GM12874 (cell line): ENCODE data around the gene ZMIZ1.

Experiments
- TF ChIP-seq, protein P1 (sequence below): IDR thresholded peaks from 2 replicates; pipeline ENCODE4 v1.5.1; 2011; ENCODE audit warnings: low read depth, mild to moderate bottlenecking, control low read depth, low read length, moderate library complexity; ENCODE audit not compliant: insufficient read depth

The ZMIZ1 gene

DNA sequence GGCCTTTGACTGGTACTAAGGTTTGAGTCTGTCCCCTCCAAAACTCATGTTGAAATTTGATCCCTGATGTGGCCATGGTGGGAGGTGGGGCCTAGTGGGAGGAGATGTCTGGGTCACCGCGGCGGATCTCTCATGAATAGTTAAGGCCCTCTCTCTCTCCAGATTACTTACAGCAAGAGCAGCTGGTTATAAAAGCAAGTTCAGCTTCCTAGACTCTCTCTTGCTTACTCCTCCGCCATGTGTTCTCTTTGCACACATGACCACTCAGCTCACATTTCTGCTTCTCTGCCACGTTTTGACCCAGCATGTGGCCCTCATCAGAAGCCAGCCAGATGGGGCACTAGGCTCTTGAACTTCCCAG lies 29.9 kb upstream of the ZMIZ1 start:
- TF ChIP-seq, protein P1, sequence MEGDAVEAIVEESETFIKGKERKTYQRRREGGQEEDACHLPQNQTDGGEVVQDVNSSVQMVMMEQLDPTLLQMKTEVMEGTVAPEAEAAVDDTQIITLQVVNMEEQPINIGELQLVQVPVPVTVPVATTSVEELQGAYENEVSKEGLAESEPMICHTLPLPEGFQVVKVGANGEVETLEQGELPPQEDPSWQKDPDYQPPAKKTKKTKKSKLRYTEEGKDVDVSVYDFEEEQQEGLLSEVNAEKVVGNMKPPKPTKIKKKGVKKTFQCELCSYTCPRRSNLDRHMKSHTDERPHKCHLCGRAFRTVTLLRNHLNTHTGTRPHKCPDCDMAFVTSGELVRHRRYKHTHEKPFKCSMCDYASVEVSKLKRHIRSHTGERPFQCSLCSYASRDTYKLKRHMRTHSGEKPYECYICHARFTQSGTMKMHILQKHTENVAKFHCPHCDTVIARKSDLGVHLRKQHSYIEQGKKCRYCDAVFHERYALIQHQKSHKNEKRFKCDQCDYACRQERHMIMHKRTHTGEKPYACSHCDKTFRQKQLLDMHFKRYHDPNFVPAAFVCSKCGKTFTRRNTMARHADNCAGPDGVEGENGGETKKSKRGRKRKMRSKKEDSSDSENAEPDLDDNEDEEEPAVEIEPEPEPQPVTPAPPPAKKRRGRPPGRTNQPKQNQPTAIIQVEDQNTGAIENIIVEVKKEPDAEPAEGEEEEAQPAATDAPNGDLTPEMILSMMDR = no peak

DNA sequence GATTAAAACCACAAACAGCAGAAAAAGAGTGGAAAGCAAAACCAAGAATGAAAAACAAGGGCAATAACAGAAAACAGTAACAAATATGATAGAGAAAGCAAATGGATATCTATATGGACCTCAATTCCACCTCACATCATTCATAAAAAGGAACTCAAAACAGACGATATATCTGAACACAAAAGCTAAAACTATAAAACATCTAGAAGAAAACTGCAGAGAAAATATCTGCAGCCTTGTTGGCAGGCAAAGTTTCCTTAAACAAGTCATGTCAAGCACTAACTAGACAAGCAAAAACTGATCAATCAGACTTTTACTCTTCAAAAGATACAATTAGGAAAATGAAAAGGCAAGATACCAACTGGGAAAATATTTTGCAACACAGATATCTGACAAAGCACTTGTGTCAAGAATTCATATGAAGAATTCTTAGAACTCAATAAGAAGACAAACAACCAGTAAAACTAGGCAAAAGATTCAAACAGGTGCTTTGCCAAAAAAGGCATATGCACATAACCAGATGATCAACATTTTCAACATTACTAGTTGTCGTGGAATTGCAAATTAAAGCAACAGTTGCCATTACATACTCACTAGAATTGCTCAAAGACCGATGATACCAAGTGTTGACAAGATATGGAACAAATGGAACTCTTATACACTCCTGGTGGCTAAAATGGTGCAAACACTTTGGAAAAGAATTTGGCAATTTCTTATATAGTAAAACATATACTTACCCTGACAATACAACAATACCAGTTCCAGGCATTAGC lies 25.9 kb upstream of the ZMIZ1 start:
- TF ChIP-seq, protein P1 = no peak

DNA sequence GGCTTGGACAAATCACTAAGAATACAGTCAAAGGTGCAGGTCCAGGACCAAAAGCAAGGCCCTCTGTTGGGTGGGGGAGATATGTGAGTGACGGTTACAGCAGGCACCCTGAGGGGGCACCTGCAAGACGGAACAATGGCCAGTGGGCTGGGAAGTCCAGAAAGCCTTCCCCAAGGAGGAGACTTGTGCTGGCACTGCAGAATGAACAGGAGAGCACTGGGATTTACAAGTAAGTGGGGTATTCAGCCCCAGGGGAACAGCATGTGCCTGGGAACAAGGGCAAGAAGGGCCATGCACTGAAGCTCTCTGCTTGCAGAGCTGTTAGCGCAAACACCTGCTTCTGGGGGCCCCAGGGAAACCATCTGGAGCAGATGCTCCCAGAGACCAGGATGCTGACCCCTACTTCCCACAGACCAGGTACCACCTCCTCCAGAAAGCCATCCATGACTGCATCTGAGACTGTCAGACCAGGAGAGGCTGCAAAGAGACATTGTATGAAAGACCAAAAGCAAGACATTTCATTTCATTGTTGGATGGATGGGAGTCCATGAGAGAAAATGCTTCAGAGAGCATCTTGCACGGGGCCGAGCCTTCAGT lies 24.6 kb upstream of the ZMIZ1 start:
- TF ChIP-seq, protein P1 = no peak

DNA sequence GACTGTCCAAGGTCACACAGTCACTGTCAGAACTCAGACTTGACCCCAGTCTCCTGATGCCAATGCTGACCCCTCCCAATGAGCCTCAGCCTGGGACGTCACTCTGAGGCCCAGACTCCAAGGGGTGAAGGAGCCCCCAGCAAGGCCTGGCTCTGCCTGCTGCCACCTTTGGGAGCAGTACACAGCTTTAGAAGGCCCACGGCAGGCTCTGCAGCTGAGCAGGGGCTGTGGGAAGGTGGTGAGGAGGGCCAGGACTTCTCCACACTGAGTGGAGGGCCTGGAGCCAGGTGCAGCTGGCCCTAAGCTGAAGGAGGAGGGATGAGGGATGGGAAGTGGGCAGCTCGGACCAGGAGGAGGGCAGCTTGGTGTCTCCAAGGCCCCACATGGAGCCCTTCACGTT lies 23.9 kb upstream of the ZMIZ1 start:
- TF ChIP-seq, protein P1 = no peak

DNA sequence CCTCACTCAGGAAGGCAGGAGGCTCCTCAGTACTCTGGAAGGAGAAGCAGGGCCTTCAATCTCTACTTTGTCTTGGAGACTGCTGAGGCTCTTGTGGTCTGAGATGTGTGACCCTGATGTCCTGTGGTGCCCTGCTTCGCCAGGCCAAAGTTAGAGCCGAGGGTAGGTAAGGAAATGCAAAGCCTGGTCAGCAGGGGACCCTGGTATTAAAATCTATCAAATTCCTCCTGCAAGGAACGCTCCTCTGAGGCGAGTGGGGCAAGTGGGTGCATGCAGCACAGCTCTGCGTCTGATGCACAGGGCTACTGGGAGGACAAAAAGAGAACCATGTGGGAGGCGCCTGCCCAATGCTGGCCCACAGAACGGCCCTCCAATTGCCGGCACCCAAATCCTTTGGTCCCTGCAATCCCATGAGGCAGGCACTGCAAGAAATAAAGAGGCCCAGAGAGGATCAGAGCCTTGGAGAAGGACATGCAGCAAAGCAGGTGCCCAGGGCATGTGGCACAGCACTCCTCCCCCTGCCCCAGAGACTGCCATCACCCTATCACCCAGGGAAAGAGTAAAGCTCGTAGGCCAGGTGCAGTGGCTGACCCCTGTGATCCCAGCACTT lies 23.1 kb upstream of the ZMIZ1 start:
- TF ChIP-seq, protein P1 = no peak

DNA sequence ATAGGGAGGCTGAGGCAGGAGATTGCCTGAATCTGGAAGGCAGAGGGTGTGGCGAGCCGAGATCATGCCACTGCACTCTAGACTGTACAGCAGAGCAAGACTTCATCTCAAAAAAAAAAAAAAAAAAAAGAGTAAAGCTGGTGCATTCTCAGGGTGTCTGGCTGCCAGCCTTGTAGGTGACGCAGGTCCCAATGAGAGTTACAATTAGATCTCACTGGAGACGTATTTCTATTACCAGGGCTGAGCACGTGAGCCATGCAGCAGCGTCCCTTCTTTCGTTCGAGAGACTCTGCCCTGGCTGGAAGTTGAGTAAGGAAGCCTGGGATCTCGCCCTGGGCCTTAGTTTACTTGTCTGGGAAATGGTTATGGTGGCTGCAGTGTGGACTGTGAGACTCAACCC lies 22.4 kb upstream of the ZMIZ1 start:
- TF ChIP-seq, protein P1 = no peak

DNA sequence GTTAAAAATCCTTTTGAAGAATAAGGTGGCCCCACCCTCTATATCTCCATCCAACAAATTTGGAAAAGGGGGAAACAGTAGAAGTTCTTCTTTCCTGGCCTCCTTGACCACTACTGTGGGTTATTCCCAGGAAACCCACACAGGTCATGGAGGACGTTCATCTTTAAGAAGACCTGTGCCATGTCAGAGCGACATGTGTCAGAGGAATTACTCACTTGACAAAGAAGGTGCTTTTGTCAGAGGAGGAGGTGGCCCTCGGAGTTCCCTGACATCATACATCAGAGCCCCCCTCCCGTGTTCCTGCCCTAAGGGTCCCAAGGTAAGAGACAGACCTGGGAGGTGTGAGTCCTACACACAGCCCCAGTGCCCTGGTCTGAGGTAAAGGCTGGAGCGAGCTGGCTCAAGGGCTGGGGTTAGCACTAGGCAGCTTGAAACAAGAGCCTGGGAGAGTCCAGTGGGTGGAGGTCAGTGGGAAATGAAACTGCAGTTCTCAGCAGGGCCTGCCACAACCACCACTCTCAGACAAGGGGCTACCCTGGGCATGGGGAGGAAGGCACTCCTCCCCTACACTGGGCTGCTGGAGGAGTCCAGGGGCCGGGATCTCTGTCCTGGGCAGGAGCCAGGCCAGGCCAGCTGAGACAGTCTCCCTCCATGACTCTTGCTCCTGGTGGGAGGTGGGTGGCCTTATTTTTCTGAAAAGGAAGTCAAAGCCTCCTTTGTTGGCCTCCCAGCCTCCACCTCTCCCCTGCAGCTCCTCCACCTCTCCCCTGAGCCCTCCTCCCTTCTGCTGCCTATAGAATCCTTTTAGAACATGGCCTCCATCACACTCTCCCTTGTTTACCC lies 21.8 kb upstream of the ZMIZ1 start:
- TF ChIP-seq, protein P1 = no peak
